GOT3 (cell line): ENCODE measurements around the gene TRIP10.

ENCODE experiments used
- DNase-seq: peaks from one replicate; lab custom pipeline; 2025; ENCODE audit warnings: mixed read lengths; lab: John Stamatoyannopoulos, UW

Gene TRIP10

DNA sequence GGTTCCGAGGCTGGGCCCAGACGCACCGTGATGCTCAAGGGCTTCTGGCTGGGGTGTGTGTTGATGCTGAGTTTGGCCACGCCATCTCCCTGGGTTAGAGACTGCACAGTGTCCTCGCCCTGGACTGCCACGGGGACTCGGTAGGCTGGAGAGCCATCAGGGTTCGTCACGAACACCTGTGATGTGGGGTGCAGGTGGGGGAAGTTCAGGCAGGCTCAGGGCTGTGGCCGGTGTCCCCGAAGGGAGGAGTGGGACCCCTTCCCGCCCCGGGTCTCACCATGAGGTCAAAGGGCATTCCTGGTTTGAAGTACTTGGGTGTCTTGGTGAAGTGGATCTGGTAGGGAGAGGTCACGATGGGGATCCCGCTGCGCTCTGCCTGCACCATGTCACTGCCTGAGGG is 27.2 kb upstream of the TRIP10 start:
- DNase-seq, result no peak

DNA sequence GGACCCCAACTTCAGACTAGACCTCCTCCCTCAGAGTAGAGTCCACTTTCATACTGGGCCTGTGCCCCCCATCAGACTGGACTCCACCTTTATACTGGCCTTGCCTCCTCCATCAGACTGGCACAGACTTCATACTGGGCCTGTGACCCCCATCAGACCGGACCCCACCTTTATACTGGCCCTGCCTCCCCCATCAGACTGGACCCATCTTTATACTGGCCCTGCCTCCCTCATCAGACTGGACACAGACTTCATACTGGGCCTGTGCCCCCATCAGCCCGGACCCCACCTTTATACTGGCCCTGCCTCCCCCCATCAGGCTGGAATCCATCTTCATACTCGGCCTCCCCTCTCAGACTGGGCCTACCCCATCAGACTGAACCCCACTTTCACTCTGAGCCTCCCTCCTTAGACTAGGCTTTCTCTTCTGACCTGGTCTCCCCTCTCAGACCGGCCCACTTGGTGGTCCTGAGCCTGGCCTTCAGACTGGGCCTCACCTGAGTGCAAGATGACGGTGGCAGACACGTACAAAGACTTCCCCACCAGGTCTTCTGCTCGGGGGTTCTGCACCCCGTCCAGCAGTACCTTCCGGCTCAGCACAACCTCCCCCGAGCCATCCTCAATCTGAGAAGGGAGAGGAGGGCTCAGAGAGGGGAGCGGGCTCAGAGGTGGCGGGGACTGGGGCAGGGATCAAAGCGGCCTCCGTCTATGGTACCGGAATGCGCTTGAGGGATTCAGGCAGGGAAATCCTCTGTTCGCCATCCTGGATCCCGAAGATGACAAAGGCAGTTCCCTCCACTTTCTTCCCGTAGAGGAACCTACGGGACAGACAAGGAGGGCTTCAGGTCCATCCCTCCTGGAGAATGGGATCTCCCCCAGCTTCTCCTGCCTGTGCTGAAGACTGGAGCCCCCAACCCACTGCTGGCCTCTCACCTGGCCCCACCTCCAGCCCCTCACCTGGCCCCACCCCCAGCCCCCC is 26.5 kb upstream of the TRIP10 start:
- DNase-seq, result no peak

DNA sequence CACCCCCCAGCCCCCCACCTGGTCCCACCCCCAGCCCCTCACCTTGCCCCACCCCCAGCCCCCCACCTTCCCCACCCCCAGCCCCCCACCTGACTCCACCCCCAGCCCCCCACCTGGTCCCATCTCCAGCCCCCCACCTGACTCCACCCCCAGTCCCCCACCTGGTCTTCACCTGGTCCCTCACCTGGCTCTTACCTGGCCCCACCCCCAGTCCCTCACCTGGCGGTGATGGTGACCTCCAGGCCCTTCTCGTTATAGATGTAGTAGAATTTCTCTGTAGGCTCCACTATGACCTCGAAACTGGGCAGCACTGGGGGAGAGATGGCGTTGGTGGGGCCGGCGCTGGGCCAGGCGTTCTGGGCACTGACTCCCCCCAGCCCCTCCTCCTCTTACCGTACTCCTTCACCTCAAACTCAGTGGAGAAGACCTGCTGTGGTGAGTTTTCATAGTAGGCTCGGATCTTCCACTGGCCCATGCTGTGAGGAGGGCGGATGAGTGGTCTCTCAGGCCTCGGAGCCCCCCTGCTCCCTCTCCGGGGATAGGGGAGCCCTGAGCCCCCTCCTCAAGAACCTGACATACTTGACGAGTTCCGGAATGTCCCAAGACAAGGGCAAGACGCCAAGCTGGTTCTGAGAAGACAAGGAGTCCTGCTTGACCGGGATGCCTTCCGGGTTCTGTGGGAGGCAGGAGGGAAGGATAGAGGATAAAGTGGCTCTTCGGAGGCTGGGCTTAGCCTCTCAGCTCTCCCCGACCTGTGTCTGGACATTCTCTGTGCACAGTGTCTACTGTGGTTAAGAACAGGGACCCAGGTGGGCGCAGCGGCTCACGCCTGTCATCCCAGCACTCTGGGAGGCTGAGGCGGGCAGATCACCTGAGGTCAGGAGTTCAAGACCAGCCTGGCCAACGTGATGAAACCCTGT is 25.4 kb upstream of the TRIP10 start:
- DNase-seq, result no peak

DNA sequence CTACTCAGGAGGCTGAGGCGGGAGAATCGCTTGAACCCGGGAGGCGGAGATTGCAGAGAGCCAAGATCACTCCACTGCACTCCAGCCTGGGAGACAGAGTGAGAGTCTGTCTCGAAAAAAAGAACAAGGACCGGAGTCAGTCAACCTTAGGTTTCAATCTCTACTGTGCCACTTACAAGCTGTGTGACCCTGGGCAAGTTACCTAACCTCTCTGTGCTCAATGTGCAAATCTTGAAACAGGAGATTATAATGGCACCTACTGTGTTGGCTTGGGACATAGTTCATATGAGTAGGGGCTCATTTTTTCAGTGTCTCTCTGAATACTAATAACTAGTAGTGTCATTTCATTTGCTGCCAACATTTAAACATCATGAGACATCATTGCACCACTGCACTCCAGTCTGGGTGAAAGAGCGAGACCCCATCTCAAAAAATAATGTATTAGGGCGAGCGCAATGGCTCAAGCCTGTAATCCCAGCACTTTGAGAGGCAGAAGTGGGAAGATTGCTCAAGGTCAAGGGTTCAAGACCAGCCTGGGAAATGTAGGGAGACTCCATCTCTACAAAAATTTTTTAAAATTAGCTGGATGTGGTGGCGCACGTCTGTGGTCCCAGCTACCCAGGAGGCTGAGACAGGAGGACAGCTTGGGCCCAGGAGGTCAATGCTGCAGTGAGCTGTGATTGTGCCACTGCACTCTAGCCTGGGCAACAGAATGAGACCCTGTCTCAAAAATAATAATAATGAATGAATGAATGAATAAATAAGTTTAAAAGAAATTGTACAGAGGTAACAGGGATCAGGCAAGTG is 24.5 kb upstream of the TRIP10 start:
- DNase-seq, result no peak

DNA sequence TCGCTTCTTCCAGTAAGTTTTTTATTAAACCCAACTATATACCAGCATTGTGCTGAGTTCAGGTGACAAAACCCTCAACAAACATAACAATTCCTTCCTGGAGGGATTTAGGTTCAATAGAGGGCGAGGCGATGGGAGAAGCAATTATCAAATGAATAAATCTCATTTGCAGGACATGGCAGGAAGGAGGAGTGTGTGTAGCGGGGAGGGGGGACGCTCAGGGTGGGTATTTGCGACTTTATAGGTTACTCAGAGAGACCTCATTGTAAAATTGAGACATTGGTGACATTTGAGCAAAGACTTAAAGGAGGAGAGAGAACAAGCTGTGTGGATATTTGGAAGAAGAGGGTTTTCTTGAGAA is 22.9 kb upstream of the TRIP10 start:
- DNase-seq, result no peak

DNA sequence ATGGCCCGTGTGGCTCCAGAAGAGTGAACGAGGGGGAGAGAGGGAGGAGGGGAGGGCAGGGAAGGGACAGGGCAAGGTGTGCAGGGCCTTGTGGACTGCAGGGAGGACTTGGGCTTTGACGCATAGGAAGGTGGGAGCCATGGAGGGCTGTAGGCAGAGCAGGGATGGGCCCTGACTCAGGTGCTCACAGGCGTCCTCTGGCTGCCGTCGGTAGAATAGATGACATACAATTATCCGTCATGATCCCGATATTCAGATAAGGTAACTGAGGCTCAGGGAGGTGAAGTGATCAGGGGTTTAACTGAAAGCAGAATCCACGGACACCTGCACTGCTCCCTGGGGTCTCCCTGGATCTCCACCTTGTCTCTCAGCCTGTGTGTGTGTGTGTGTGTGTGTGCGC is 22.4 kb upstream of the TRIP10 start:
- no peak for DNase-seq

DNA sequence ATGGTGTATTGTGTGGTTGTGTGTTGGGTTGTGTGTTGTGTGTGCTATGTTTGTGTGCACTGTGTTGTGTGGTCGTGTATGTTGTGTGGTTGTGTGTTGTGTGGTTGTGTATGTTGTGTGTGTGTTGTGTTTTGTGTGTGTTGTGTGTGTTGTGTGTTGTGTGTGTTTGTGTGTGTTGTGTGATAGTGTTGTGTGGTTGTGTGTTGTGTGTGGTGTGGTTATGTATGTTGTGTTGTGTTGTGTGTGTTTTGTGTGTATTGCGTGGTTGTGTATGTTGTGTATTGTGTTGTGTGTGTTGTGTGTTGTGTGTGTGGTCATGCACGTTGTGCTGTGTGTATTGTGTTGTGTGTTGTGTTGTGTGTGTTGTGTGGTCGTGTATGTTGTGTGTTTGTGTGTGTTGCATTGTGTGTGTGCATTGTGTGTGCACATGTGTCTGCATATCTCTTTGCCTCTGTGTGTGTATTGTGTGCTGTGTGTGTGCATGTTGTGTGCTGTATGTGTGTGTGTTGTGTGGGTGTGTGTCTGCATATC is 22.0 kb upstream of the TRIP10 start:
- DNase-seq, result no peak

DNA sequence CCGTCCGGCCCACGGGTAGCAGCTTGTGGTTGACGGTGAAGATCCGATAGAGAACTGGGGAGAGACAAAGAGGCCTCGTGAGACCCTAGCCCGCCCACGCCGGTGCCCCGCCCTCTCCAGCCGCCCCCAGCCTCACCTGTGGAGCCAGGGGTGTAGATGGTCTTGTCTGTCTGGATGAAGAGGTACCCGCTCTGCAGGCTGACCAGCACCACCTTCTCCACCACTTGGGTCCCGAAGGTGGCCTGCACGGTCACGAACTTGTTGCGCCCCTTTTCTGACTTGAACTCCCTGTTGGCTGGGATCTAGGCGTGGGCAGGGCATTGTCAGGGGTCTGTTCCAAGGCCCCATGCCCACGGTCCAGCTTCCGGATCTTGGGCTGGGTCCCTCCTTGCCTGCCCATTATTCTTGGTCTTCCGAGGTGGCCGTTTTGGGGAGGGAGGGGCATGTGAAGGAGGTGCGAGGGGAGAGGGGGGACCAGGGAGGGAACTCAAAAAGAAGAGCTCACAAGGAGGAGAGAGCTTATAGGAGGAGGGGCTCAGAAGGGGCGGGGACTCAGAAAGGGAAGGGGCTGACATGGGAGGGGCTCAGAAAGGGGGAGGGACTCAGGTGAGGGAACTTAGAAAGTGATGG is 21.3 kb upstream of the TRIP10 start:
- no peak for DNase-seq

DNA sequence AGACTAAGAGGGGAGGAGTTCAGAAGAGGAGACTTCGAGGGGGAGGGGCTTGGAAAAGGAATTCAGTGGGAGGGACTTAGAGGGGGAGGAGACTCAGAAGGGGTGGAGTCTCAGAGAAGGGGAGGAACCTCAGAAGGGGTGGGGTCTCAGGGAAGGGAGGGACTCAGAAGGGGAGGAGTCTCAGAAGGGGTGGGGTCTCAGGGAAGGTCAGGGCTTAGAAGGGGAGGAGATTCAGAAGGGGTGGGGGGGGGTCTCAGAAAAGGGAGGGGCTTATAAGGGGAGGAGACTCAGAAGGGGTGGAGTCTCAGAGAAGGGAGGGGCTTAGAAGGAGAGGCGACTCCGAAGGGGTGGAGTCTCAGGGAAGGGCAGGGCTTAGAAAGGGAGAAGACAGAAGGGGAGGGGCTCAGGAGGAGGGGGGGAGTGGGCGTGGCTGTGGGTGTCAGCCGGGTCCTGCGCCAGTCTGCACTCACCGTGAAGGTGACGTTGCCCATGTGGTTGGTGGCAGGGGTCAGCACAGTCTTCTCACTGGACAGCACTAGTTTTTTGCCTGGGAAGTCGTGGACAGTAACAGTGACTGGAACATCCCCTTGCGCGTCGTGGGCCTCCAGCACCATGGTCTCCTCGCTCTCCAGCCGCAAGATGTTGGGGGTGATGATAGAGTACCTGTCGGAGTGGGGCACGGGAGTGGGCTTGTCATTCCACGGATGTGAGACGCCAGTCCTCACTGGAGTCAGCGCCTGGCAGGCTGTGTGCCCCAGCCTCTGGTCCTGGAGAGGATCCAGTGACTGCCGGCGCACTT is 20.5 kb upstream of the TRIP10 start:
- no peak for DNase-seq

DNA sequence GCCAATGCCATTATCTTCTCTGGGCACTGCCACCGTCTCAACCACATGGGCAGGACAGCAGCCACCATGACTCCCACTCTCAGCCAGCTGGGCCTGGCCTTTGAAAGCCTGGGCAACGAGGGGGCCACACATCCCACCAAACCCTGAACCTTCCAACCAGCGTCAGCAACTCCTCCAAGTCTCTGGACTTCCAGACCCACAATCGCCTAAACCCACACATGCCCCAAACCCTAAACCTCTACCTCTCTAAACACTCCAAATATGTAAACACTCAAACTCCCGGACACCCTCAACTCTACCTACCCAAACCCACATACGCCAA is 20.0 kb upstream of the TRIP10 start:
- DNase-seq, result no peak

DNA sequence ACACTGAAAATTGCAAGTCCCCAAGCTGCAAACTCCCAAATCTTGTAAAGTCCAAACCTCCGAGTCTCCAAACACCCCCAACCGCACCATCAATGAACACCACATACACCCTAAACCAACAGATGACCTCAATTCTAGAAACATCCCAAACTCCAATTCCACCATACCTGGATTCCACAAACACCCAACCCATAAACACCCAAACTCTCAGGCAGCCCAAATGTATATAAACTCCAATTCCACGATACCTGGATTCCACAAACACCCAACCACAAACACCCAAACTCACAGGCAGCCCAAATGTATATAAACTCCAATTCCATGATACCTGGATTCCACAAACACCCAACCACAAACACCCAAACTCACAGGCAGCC is 19.5 kb upstream of the TRIP10 start:
- no peak for DNase-seq

DNA sequence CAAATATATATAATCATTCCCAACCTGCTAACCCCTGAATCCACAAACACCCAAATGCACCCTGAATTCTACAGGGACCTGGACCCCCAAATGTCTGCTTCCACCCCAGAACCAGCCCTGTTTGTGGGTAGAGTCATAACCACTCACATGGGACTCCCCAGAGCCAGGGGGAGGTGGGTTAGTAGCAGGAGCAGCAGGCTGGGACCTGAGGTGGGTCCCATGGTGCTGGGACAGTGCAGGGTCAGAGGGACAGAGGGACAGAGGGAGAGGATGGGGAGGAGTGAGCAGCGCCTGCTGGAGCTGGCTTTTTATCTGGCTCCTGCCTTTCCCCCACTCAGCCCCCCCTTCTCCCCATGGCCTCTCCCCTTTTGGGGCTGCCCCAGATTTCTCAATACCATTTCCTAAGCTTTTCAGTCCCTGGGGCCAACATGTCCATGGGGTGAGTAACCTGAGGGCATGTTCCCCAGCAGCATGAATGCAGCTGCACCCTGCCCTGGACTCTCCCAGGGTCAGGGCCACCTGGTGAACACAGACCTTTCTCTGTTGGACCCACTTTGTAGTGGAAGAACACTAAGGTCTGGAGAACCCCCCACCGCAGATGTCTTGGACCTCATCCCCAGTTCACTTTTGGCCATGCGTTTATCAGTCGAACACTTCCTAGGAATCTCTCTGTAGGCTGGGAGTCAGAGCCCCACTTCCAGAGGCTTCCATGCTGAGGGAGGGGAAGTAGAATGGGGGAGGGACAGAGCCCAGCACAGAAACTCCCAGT is 18.9 kb upstream of the TRIP10 start, which contains the start of gene C3:
TSS of gene C3 (minus strand) at position 282 of the 769 bp plus-strand sequence. CDS start at position 221, 61 bp downstream.
- peak; percentile 49 for DNase-seq

DNA sequence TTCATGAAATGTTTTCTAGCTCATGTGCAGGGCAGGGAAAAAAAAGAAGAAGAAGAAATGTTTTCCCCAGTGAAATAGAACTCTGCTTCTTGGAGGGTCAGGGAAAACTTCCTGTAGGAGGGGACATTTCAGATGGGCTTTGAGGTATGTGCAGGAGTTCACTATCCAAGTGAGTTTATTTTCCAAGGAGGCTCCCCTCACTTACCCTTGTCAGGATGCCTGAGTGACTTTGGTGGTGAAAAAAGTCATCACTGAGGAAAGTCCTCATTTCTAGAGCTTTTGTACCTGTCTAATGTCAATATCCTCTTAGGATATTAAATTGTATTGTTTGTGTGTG is 18.4 kb upstream of the TRIP10 start:
- no peak for DNase-seq

DNA sequence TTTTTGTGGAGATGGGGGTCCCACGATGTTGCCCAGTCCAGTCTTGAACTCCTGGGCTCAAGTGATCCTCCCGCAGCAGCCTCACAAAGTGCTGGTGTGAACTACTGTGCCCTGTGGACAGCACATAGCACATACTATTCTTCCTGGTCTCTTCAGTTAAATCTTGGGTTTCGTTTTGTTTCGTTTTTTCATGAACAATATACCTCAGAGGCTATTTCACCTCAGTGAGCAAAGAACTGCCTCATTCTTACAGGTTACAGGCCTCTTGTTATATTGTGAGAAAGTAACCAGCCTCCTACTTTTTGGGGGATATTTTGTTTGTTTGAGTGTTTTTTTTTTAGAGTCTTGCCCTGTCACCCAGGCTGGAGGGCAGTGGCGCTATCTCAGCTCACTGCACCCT is 17.7 kb upstream of the TRIP10 start:
- DNase-seq, result no peak

DNA sequence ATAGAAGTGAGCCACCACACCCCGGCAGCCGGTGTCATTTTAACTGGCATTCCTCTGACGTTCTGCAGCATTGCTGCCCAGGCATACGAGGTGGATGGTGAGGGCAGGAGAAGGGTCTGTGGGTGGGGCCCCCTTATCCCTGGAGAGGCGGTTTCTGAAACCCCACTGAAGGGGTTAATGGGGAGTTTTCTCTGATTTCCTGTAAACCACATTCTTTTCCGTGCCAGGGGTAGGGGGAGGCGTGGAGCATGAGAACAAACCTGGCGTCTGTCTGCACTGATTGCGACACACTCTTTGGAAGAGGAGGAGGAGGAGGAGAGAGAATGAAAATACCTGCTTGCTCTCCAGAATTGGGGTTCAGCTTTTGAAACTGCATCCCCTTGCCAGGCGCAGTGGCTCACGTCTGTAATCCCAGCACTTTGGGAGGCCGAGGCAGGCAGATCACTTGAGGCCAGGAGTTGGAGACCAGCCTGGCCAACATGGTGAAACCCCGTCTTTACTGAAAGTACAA is 16.3 kb upstream of the TRIP10 start:
- no peak for DNase-seq

DNA sequence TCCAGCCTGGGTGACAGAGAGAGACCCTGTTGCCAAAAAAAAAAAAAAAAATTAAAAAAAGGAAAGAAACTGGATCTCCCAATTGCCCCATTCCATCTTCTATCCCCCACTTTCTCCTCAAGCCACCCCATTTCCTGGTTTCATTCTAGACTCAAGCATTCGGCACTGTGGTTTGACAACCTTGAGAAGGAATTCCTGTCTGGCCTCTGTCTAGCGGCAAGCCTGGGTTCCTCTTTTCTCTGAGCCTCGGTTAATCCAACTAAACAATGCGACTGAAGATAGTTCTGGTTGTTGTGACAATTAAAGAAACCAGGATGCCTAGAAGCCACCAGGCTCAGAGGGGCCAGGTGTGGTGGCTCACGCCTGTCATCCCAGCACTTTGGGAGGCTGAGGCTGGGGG is 15.7 kb upstream of the TRIP10 start:
- no peak for DNase-seq

DNA sequence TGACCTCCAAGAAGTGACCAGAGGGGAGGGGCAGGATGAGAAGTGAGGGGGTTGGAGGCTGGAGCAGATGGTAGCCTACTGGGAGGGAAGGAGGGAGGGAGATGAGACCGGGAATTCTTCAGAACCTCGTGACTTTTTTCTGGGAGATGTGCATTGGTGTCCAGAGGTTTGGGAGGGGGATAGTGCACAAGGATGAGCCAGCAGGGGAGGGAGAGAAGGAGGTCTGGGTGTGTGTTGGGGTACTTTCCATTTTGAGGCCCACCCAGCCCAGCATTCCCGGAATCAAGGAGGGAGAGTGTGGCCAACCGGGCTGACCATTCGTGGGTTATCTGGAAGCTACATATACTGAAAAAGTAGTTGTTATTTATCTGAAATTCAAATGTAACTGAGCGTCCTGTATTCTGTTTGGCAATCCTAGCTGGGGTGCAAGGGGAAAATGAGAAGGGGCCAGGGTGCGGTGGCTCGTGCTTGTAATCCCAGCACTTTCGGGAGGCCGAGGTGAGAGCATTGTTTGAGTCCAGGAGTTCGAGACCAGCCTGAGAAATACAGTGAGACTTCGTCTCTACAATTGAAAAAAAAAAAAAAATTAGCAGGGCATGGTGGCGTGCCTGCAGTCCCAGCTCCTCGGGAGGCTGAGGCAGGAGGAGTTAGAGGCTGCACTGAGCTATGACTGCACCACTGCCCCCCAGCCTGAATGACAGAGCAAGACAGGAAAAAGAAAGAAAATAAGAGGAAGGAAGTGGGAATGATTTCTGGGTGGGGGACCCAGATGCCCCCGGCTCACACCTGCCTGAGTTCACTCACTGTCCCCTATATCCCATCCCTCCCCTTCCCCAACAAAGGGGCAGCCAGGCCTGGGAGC is 14.6 kb upstream of the TRIP10 start:
- DNase-seq, result no peak

DNA sequence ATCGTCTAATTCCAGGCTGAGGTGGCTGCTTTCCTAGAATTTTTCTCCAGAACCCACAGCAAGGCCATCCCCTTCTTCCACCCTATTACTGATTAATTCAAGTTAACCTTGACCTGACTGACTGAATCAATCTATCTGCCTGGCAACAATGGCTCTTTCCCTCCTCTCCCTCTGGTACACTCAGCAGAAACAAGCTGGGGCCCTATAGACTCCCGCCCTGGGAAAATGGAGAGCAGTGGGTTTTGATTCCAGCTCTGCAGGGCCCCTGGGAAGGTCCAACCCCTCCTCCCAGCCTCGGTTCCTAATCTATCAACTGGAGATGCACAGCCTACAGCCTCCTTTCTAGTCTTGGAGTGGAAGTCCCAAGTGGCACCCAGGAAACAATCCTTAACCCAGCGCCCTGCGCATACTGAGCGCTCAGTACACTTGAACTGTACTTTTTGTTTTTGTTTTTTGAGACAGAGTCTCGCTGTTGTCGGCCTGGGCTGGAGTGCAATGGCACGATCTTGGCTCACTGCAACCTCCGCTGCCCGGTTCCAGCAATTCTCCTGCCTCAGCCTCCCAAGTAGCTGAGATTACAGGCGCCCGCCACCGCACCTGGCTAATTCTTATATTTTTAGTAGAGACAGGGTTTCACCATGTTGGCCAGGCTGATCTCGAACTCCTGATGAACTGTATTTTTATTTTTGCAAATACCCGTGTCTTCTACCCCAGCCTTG is 13.8 kb upstream of the TRIP10 start:
- no peak for DNase-seq
